ENCODE data around the gene DCLK1. TPM values are rescaled to one million over a fixed set of nuclear protein-coding genes. Genes with fewer than 3 reads are reported as not detected.

The DCLK1 gene
- total RNA-seq, 3 donors from 2014 or later (not counting 1 experiment from before 2014, with no cell fraction given): not detected

DNA sequence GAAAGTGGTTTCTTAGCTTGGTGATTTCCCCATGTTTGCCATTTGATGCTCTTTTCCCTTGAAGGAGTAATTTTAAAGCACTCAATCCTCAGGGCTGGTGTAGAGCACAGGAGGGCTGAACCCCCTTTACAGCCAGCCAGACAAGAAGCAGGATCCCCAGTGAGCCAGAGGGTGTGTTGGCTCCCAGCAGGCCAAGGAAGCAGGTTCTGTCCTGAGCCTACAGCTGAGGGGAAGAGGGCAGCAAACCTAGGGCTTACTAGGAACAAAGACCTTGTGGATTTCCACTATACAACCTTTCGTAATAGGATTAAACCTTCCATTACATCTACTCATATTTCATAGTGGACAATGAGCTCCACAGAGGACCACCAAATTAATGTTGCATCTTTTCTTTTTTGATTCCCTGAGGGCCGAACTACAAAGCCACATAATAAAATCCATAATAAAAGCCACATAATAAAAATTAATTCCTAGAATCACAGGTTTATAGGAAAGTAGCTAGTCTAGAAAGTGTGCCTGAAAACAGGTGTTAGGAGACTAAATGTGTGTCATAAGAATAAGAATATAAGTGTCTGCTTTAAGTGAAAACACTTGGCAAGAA is 300.2 kb downstream of the DCLK1 start:
- DNase-seq (no peak), ATAC-seq (no peak)
- Histone ChIP-seq H3K9me3 (ENCODE audit: control insufficient read depth, insufficient read depth, low read length) (peaks cover 4% of the 10 kb centered on the region), H3K27me3 (ENCODE audit: control insufficient read depth, insufficient read depth, low read length) (no peaks in the 10 kb centered on the region), H3K4me1 (ENCODE audit: control insufficient read depth, insufficient read depth, low read length) (no peaks in the 10 kb centered on the region), H3K27ac (ENCODE audit: low read length) (no peak overlapping the region), H3K36me3 (ENCODE audit: control insufficient read depth, insufficient read depth, low read length) (no peaks in the 10 kb centered on the region), H3K4me3 (ENCODE audit: low read length) (no peak overlapping the region)
- intact Hi-C loops (cut with micrococcal nuclease): no loop called here
- Mint-ChIP-seq H3K9me3 (peaks cover 2 to 4% of the 10 kb centered on the region in 2 donors), H3K4me1 (no peaks in the 10 kb centered on the region), H3K36me3 (no peaks in the 10 kb centered on the region), H3K27ac (no peak overlapping the region), H3K27me3 (ENCODE audit: low read depth in 2 of 2) (no peaks in the 10 kb centered on the region), H3K4me3 (no peak overlapping the region)
- 94% methylated on average over 1 of the region's 2 CpGs for WGBS (ENCODE audit: insufficient coverage)
- TF ChIP-seq, protein P1, sequence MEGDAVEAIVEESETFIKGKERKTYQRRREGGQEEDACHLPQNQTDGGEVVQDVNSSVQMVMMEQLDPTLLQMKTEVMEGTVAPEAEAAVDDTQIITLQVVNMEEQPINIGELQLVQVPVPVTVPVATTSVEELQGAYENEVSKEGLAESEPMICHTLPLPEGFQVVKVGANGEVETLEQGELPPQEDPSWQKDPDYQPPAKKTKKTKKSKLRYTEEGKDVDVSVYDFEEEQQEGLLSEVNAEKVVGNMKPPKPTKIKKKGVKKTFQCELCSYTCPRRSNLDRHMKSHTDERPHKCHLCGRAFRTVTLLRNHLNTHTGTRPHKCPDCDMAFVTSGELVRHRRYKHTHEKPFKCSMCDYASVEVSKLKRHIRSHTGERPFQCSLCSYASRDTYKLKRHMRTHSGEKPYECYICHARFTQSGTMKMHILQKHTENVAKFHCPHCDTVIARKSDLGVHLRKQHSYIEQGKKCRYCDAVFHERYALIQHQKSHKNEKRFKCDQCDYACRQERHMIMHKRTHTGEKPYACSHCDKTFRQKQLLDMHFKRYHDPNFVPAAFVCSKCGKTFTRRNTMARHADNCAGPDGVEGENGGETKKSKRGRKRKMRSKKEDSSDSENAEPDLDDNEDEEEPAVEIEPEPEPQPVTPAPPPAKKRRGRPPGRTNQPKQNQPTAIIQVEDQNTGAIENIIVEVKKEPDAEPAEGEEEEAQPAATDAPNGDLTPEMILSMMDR (IDR thresholded peaks at IDR 0.05): no peak

DNA sequence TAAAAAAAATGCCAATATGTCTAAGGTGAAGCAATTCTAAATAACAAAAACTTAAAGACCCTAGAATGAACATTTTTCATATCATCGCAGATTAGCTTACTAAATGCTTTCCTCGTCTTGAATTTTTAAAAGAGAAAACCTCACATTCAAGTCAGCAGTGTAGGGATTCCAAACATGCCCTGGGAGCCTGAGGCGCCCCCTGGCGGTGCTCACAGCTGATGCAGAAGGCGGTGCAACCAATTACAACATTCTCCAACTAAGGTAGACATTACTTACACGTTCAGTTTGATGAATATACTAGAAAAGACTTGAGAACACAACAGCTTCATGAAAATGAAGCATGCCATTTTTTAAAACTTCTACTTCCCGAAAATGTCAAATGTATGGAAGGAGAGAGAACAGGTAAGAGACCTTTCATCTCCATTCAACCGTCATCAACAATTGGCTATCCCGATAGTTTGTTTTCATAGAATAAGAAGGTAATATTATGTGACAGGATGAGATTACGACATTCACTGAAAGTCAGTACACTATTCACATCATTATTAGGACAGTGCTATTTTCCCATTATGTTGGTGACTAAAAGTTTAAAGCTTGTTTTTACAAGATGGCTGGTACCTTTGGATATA is 304.4 kb downstream of the DCLK1 start:
- intact Hi-C loops (cut with micrococcal nuclease): no loop called here
- Histone ChIP-seq H3K4me3 (ENCODE audit: low read length) (no peak overlapping the region), H3K4me1 (ENCODE audit: control insufficient read depth, insufficient read depth, low read length) (no peaks in the 10 kb centered on the region), H3K9me3 (ENCODE audit: control insufficient read depth, insufficient read depth, low read length) (no peaks in the 10 kb centered on the region), H3K27ac (ENCODE audit: low read length) (no peak overlapping the region), H3K36me3 (ENCODE audit: control insufficient read depth, insufficient read depth, low read length) (no peaks in the 10 kb centered on the region), H3K27me3 (ENCODE audit: control insufficient read depth, insufficient read depth, low read length) (no peaks in the 10 kb centered on the region)
- ATAC-seq (no peak), DNase-seq (no peak)
- Mint-ChIP-seq H3K4me1 (no peaks in the 10 kb centered on the region), H3K4me3 (no peak overlapping the region), H3K27ac (no peak overlapping the region), H3K36me3 (no peaks in the 10 kb centered on the region), H3K27me3 (ENCODE audit: low read depth in 2 of 2) (no peaks in the 10 kb centered on the region), H3K9me3 (peaks cover 0 to 5% of the 10 kb centered on the region in 2 donors)
- TF ChIP-seq, protein P1 (IDR thresholded peaks at IDR 0.05): no peak
- 40% methylated on average over 5 of the region's 10 CpGs for WGBS (ENCODE audit: insufficient coverage)

DNA sequence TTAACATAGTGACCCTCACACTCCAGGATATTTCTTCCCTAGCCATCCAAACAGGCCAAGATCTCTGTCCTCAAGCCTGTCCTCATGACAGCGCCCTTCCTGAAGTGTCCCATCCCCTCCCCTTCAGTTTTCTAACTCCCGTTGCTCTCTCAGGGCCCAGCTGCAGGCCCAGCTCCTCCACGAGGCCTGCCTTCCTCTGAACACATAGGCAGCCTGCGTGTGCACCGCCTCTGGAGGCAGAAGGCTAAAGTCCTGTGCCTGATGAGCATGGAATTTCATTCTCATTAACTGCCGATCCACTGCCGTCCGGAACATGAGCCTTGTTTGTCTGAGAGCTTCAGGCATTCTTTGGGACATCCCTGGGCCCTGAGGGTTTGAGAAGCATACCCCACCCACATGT is 306.4 kb downstream of the DCLK1 start:
- DNase-seq (no peak), ATAC-seq (no peak)
- H3K4me3 Mint-ChIP-seq: no peak overlapping the region
- 86% methylated on average over 8 of the region's 8 CpGs for WGBS (ENCODE audit: insufficient coverage)
- no peaks in the 10 kb centered on the region for H3K36me3 ChIP-seq (ENCODE audit: control insufficient read depth, insufficient read depth, low read length)
- H3K9me3 ChIP-seq (ENCODE audit: control insufficient read depth, insufficient read depth, low read length): no peaks in the 10 kb centered on the region
- H3K27me3 ChIP-seq (ENCODE audit: control insufficient read depth, insufficient read depth, low read length): no peaks in the 10 kb centered on the region
- H3K4me1 ChIP-seq (ENCODE audit: control insufficient read depth, insufficient read depth, low read length): no peaks in the 10 kb centered on the region
- H3K4me1 Mint-ChIP-seq: no peaks in the 10 kb centered on the region
- H3K9me3 Mint-ChIP-seq: peaks cover 0 to 5% of the 10 kb centered on the region in 2 donors
- intact Hi-C loops (cut with micrococcal nuclease): no loop called here
- no peak overlapping the region for H3K27ac ChIP-seq (ENCODE audit: low read length)
- H3K27ac Mint-ChIP-seq: no peak overlapping the region
- TF ChIP-seq, protein P1 (IDR thresholded peaks at IDR 0.05): no peak
- H3K27me3 Mint-ChIP-seq (ENCODE audit: low read depth in 2 of 2): no peaks in the 10 kb centered on the region
- H3K4me3 ChIP-seq (ENCODE audit: low read length): no peak overlapping the region
- H3K36me3 Mint-ChIP-seq: no peaks in the 10 kb centered on the region

DNA sequence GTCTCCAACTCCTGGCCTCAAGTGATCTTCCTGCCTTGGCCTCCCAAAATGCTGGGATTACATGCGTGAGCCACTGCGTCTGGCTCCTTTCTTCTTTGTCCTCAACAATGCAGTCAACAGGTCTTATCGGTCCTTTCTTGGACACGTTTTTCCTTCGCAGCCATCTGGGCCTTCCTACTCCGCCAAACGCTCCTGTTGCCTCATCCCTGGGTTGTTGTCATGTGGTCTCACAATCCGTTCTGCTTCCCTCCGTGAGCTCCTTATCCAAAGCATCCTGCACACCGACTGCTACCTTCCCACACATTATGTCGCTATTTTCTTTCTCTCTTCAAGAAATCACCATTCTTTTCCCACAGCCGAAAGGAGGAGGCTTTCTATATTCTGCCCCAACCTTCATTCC is 306.8 kb downstream of the DCLK1 start:
- WGBS (ENCODE audit: insufficient coverage): 92% methylated on average over 12 of the region's 12 CpGs
- no peaks in the 10 kb centered on the region for H3K36me3 Mint-ChIP-seq
- intact Hi-C loops (cut with micrococcal nuclease): no loop called here
- Histone ChIP-seq H3K4me1 (ENCODE audit: control insufficient read depth, insufficient read depth, low read length) (no peaks in the 10 kb centered on the region), H3K9me3 (ENCODE audit: control insufficient read depth, insufficient read depth, low read length) (no peaks in the 10 kb centered on the region), H3K27ac (ENCODE audit: low read length) (no peak overlapping the region), H3K27me3 (ENCODE audit: control insufficient read depth, insufficient read depth, low read length) (no peaks in the 10 kb centered on the region), H3K36me3 (ENCODE audit: control insufficient read depth, insufficient read depth, low read length) (no peaks in the 10 kb centered on the region), H3K4me3 (ENCODE audit: low read length) (no peak overlapping the region)
- DNase-seq: no peak
- H3K4me3 Mint-ChIP-seq: no peak overlapping the region
- TF ChIP-seq, protein P1 (IDR thresholded peaks at IDR 0.05): no peak
- peaks cover 0 to 5% of the 10 kb centered on the region in 2 donors for H3K9me3 Mint-ChIP-seq
- H3K27me3 Mint-ChIP-seq (ENCODE audit: low read depth in 2 of 2): no peaks in the 10 kb centered on the region
- H3K27ac Mint-ChIP-seq: no peak overlapping the region
- no peaks in the 10 kb centered on the region for H3K4me1 Mint-ChIP-seq
- ATAC-seq: no peak

Measured in natural killer cell (primary cell).